Measurements from ENCODE around the gene MYBL2. TPM values are rescaled to one million over a fixed set of nuclear protein-coding genes. Genes with fewer than 3 reads are reported as not detected.

The MYBL2 gene
- total RNA-seq, 8 experiments from 2014 or later: 1.1 to 47.3 (median 1.5) TPM; not detected in 1

DNA sequence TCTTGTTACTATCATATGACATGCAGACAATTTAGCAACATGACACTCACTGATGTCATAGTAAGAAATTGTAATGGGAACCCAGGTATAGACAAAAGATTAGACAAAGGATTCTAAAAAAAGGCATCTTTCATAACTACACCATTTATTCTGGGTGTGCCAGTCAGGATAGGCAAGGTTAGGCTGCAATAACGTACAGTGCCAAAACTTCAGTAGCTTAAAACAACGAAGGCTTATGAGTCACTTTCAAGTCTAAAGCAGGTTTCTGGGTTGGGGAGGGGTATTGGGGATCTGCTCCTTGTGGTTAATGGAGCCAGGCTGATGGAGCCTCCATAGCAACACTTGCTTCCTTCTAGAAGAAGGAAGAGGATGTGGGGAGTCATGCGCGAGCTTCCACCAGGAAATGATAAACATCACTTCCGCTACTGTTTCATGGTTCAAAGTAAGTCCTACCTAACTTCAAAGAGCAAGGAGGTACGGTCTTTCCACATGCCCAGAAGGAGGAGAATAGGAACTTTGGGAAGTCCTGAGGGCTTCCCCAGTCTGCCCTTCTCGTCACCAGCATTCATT lies 61.9 kb downstream of the MYBL2 start:
- 73 to 100% (median 91%) methylated on average over 1 to 7 of the region's 7 CpGs; no CpG with 5 or more reads in 1 of the 10 experiments for WGBS, 10 experiments
- Histone ChIP-seq H3K4me1 (replicated peaks in 1 of 2) (peaks cover 6 to 11% of the 10 kb centered on the region in 2 donors), H3K4me3 (no peak overlapping the region), H3K27ac (no peak overlapping the region)
- ATAC-seq (replicated peaks in 6 of 8): no peak
- in situ Hi-C loops (cut with MboI; ENCODE audit: low pct_unique_long_range_greater_than_20kb in 2 of 9, low sequenced_read_pairs in 9 of 9, unreplicated experiment in 9 of 9): loop anchor here in 1 of 9 experiments (25.0 kb wide), 1 partner anchor 359 kb away; no protein-coding TSS in a partner anchor

DNA sequence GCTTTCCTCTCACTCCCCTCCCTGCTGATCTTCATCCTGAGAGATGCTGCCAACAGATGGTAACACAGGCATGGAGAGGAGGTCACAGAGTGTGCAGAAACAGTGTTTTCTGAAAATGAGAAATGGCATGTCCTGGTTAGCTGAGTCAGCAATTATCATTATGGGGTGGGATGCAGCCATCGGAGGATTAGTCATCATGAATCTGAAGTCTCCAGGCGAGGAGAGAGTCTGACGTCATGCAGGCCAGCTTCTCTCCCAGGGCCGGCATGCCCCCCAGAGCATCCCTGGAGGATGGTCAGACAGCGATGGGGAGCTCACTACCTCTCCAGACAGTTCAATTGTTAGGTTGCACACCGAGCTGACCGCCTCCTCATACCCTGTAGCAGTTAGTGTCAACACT lies 64.6 kb downstream of the MYBL2 start:
- Histone ChIP-seq H3K4me1 (replicated peaks in 1 of 2) (peaks cover 6 to 11% of the 10 kb centered on the region in 2 donors), H3K27ac (no peak overlapping the region), H3K4me3 (no peak overlapping the region)
- in situ Hi-C loops (cut with MboI; ENCODE audit: low pct_unique_long_range_greater_than_20kb in 2 of 9, low sequenced_read_pairs in 9 of 9, unreplicated experiment in 9 of 9): loop anchor here in 1 of 9 experiments (25.0 kb wide), 1 partner anchor 356 kb away; no protein-coding TSS in a partner anchor
- 0 to 100% (median 40%) methylated on average over 1 to 2 of the region's 7 CpGs; no CpG with 5 or more reads in 5 of the 10 experiments for WGBS, 10 experiments
- peak; percentile 70 to 98 (median 96) for ATAC-seq (replicated peaks in 6 of 8)

- ATAC-seq (replicated peaks in 6 of 8): peak in 1 of 8 experiments; percentile 11
- in situ Hi-C loops (cut with MboI; ENCODE audit: low pct_unique_long_range_greater_than_20kb in 2 of 9, low sequenced_read_pairs in 9 of 9, unreplicated experiment in 9 of 9): loop anchor here in 1 of 9 experiments (25.0 kb wide), 1 partner anchor 355 kb away; no protein-coding TSS in a partner anchor
These were observed 65.0 kb downstream of the MYBL2 start for GRCh38 chr20:43731927-43732326.

DNA sequence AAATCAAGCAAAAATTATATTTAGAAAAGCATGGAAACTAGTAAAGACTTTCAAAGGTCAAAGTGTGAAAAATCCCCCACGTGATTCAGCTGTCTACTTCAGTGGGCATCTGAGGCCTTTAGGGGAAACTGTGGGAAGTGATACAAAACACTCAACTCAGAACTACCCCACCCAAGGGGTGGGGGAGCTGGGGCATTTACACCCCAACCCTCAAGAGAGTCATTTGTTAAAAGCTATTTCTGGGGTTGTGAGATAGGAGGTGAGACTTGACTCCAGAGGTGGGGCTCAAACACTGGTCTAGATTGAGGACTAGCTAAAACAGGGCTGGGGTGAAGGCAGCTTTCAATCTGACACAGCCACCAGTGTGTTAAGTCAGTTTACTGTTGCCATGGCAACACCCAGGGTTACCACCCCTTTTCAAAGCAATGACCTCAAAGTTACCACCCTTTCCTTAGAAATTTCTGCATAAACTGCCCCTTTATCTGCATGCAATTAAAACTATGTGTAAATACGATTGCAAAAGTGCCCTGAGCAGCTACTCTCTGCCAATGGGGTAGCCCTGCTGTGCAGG lies 69.8 kb downstream of the MYBL2 start:
- in situ Hi-C loops (cut with MboI; ENCODE audit: low pct_unique_long_range_greater_than_20kb in 2 of 9, low sequenced_read_pairs in 9 of 9, unreplicated experiment in 9 of 9): loop anchor here in 1 of 9 experiments (25.0 kb wide), 1 partner anchor 351 kb away; no protein-coding TSS in a partner anchor
- 0 to 100% (median 39%) methylated on average over 1 to 2 of the region's 2 CpGs; no CpG with 5 or more reads in 2 of the 10 experiments for WGBS, 10 experiments
- Histone ChIP-seq H3K4me3 (no peak overlapping the region), H3K4me1 (replicated peaks in 1 of 2) (peaks cover under 1 to 12% of the 10 kb centered on the region in 2 donors), H3K27ac (no peak overlapping the region)
- peak; percentile 40 to 98 (median 58) for ATAC-seq (replicated peaks in 6 of 8)

More at GRCh38 chr20:43731927-43732326, 65.0 kb downstream of the MYBL2 start:
- no peak overlapping the region for H3K27ac ChIP-seq
- WGBS, 10 experiments: 43 to 100% (median 90%) methylated on average over 1 to 3 of the region's 5 CpGs; no CpG with 5 or more reads in 5 of the 10 experiments
- no peak overlapping the region for H3K4me3 ChIP-seq
- peaks cover 6 to 16% of the 10 kb centered on the region in 2 donors for H3K4me1 ChIP-seq (replicated peaks in 1 of 2)

GRCh38 chr20:43737925-43738324 lies 71.0 kb downstream of the MYBL2 start:
- Histone ChIP-seq H3K4me3 (no peak overlapping the region), H3K27ac (no peak overlapping the region), H3K4me1 (replicated peaks in 1 of 2) (peaks cover 0 to 8% of the 10 kb centered on the region in 2 donors)
- no peak for ATAC-seq (replicated peaks in 6 of 8)
- 90 to 100% (median 100%) methylated on average over 2 to 4 of the region's 7 CpGs; no CpG with 5 or more reads in 5 of the 10 experiments for WGBS, 10 experiments
- in situ Hi-C loops (cut with MboI; ENCODE audit: low pct_unique_long_range_greater_than_20kb in 2 of 9, low sequenced_read_pairs in 9 of 9, unreplicated experiment in 9 of 9): loop anchor here in 1 of 9 experiments (25.0 kb wide), 1 partner anchor 349 kb away; no protein-coding TSS in a partner anchor

DNA sequence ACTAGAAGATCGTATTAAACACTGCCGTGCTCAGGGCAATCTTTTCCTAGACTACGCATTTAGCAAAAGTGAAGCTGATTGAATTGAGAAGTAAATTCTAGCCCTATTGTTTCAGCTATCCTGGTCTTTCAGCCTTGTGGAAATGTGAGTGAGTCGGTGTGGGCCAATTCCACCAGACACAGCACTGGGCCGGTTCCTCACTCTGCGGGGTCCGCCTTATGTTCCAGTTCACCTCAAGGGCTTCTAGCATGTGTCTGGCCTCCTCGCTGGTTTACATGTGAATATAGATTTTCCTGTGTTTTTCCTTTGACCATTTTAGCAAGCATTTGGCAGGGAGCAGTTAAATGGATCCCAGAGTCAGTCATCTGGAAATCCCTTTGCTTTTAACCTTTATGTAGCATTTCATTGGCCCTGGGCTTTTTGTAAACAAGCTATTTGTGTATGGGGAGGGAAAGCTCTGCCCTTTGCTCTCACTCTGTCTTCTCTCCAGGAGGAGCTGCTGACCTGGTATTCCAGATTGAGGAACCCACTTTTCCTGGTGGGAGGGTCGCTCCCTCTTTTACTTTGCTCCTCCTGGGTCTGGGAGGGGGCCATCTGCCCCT lies 72.3 kb downstream of the MYBL2 start:
- peaks cover 0 to 7% of the 10 kb centered on the region in 2 donors for H3K4me1 ChIP-seq (replicated peaks in 1 of 2)
- in situ Hi-C loops (cut with MboI; ENCODE audit: low pct_unique_long_range_greater_than_20kb in 2 of 9, low sequenced_read_pairs in 9 of 9, unreplicated experiment in 9 of 9): loop anchor here in 1 of 9 experiments (25.0 kb wide), 1 partner anchor 348 kb away; no protein-coding TSS in a partner anchor
- H3K4me3 ChIP-seq: no peak overlapping the region
- 40 to 100% (median 89%) methylated on average over 1 to 6 of the region's 9 CpGs; no CpG with 5 or more reads in 2 of the 10 experiments for WGBS, 10 experiments
- ATAC-seq (replicated peaks in 6 of 8): no peak
- no peak overlapping the region for H3K27ac ChIP-seq

GRCh38 chr20:43740642-43741041 lies 73.7 kb downstream of the MYBL2 start:
- WGBS, 10 experiments: 59 to 100% (median 99%) methylated on average over 1 to 3 of the region's 3 CpGs; no CpG with 5 or more reads in 2 of the 10 experiments

DNA sequence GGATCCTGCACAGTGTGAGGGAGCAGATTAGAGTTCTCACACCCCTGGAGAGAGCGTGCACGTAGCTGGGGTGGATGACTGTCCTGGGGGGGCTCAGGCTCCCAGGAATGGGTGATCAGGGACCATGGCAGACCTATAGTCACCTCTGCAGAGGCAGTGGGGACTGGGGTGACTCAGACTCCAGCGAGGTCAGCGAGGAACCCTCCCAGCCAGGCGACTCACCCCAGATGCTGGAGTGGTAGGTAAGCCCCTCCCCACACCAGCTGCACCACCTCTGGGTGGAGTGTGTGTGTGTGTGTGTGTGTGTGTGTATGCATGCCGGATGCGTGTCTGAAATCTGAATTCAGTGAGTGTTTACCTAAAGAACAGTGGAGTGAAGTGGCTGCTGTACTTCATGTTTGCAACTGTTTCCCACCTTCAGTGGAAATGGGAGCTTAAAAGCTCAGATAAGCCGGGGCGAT lies 77.3 kb downstream of the MYBL2 start:
- peak; percentile 60 to 98 (median 82) for ATAC-seq (replicated peaks in 6 of 8)
- in situ Hi-C loops (cut with MboI; ENCODE audit: low pct_unique_long_range_greater_than_20kb in 2 of 9, low sequenced_read_pairs in 9 of 9, unreplicated experiment in 9 of 9): loop anchor here in 3 of 9 experiments (10.0 to 25.0 kb wide), 3 partner anchors 331 to 343 kb away; no protein-coding TSS in a partner anchor
- no peak overlapping the region for H3K27ac ChIP-seq
- 5 to 100% (median 86%) methylated on average over 2 to 4 of the region's 9 CpGs; no CpG with 5 or more reads in 6 of the 10 experiments for WGBS, 10 experiments
- peaks cover 0 to 2% of the 10 kb centered on the region in 2 donors for H3K4me1 ChIP-seq (replicated peaks in 1 of 2)
- H3K4me3 ChIP-seq: no peak overlapping the region

More at GRCh38 chr20:43740642-43741041, 73.7 kb downstream of the MYBL2 start:
- peaks cover 0 to 10% of the 10 kb centered on the region in 2 donors for H3K4me1 ChIP-seq (replicated peaks in 1 of 2)
- H3K27ac ChIP-seq: no peak overlapping the region
- no peak for ATAC-seq (replicated peaks in 6 of 8)
- H3K4me3 ChIP-seq: no peak overlapping the region
- in situ Hi-C loops (cut with MboI; ENCODE audit: low pct_unique_long_range_greater_than_20kb in 2 of 9, low sequenced_read_pairs in 9 of 9, unreplicated experiment in 9 of 9): loop anchor here in 3 of 9 experiments (10.0 to 25.0 kb wide), 3 partner anchors 334 to 347 kb away; no protein-coding TSS in a partner anchor

DNA sequence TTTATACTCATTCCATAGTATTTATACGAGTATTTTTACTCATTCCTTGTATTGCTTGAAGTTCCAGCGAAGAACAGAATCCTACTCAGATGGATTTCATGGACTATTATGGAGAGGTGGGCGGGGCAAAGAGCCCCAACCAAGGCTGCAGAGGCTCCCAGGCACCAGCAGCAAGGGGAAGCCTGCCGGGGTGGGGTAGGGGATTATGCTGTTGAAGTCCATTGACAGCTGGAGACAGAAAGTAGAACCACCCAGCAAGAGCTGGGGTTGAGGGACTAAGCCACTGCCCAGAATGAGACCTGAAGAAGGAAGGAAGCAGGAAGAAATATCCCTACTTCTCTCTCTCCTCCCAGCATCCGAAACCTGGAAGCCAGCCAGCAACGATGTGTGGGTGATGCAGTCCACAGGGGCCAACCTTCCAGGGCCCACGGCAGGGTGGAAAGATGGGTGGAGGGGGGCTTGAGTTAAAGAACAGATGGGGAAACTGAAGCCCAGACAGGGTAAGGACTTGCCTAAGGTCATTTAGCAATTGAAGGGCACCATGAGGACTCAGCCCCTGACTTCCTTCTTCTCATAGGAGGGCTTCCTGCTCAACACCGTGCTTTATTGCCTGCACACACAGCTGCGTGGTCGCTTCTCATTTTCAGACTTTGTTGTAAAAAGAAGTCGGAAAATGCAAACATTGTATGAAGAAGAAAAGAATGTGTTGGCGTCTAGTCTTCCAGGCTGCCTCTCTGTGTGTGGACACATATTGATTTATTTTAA lies 78.2 kb downstream of the MYBL2 start:
- peak in 3 of 8 experiments; percentile 38 to 61 (median 51) for ATAC-seq (replicated peaks in 6 of 8)
- in situ Hi-C loops (cut with MboI; ENCODE audit: low pct_unique_long_range_greater_than_20kb in 2 of 9, low sequenced_read_pairs in 9 of 9, unreplicated experiment in 9 of 9): loop anchor here in 3 of 9 experiments (10.0 to 25.0 kb wide), 3 partner anchors 330 to 342 kb away; no protein-coding TSS in a partner anchor
- no peak overlapping the region for H3K4me3 ChIP-seq
- WGBS, 10 experiments: 0 to 100% (median 72%) methylated on average over 1 to 6 of the region's 12 CpGs; no CpG with 5 or more reads in 1 of the 10 experiments
- no peak overlapping the region for H3K27ac ChIP-seq
- peaks cover 0 to 5% of the 10 kb centered on the region in 2 donors for H3K4me1 ChIP-seq (replicated peaks in 1 of 2)

DNA sequence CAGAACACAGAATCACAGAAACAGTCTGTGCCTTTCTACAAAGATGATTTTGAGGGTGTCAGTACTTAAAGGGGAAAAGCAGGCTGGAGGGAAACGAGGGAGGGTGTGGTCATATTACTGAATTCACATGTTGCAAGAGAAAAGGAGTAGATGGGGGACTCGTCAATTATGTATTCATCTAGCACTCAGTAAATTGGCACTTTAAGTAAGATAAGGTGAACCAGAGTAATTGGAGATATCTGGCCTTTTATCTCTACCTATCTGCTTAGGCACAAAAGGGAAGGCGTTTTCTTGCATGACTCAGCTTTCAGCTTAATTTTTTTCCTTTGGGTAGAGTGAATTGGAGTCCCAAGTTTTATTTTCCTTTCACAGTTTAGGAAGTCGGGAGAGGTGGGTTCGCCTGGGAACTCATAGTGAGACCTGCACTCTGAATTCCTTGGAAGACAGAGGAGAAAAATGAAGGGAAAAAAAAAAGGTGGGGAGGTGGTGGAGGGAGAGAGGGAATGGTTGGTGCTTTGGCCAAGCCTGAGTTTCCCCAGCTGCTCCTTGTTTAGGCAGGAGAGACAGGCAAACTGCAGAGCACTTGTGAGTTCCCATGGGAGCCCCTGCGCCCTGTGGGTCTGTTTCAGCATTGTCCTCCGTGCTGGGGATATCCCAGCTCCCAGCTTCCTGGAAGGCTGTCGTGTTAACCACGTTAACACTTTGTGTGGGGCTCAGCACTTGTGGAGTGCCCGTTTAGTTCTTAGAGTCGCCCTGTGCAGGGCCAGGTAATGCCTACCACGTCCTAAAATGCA lies 79.6 kb downstream of the MYBL2 start:
- in situ Hi-C loops (cut with MboI; ENCODE audit: low pct_unique_long_range_greater_than_20kb in 2 of 9, low sequenced_read_pairs in 9 of 9, unreplicated experiment in 9 of 9): loop anchor here in 3 of 9 experiments (10.0 to 25.0 kb wide), 3 partner anchors 328 to 341 kb away; no protein-coding TSS in a partner anchor
- WGBS, 10 experiments: 6 to 80% (median 66%) methylated on average over 1 to 9 of the region's 12 CpGs

GRCh38 chr20:43748274-43748673 lies 81.4 kb downstream of the MYBL2 start:
- in situ Hi-C loops (cut with MboI; ENCODE audit: low pct_unique_long_range_greater_than_20kb in 2 of 9, low sequenced_read_pairs in 9 of 9, unreplicated experiment in 9 of 9): loop anchor here in 3 of 9 experiments (10.0 to 25.0 kb wide), 3 partner anchors 327 to 339 kb away; no protein-coding TSS in a partner anchor
- Histone ChIP-seq H3K4me1 (replicated peaks in 1 of 2) (peaks cover 0 to 5% of the 10 kb centered on the region in 2 donors), H3K4me3 (no peak overlapping the region), H3K27ac (no peak overlapping the region)
- WGBS, 10 experiments: 100% methylated on average over 1 of the region's 1 CpG; no CpG with 5 or more reads in 5 of the 10 experiments
- ATAC-seq (replicated peaks in 6 of 8): no peak

More for the DNA sequence above, 79.6 kb downstream of the MYBL2 start:
- Histone ChIP-seq H3K4me1 (replicated peaks in 1 of 2) (peaks cover 0 to 5% of the 10 kb centered on the region in 2 donors), H3K27ac (no peak overlapping the region), H3K4me3 (no peak overlapping the region)
- ATAC-seq (replicated peaks in 6 of 8): no peak

Data from motor neuron (in vitro differentiated cells).